HG03139 (cell line): ENCODE measurements around the gene TNFRSF1A.

Experiments
- ATAC-seq: cut with Tn5 transposase; IDR thresholded peaks from one replicate; pipeline ENCODE4 v1.9.1; 2021; ENCODE audit not compliant: unreplicated experiment

Gene TNFRSF1A

DNA sequence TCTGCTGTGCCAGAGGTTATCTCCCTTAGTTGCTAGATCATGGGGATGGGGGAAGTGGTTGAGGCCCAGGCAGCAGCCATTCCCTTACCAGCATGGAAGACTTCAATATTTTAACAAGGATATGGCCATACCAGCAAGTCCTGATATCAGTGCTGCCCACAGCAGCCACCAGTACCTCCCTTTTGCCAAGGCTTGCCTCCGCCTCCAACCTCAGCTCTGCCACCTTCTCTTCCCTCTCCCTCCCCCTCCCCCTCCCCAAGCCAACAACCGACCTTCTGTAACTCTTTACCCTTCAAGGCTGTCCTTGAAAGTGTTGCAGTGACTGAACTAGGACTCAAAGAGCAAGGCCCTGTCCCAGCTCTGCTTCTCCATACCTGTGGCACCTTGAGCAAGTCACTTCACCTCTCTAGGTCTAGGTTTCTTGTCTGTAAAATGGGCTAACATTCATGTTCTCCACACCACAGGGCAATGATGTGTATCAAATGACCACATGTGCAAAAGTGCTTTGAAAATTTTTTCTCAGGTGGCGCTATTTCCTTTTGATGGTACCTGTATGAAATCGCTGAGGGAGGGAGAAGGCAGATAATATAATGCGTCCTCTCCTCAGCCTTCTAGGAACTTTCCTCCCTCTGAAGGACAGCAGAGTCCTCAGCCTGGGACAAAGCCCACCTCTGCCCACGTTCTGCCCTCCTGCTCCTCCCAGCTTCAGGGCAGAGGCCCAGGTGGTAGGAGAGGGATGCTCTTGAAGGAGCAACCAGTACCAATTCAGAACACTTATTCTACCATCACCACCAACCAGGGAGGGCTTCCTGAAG, 16.7 kb downstream of the TNFRSF1A start:
- no peak for ATAC-seq

DNA sequence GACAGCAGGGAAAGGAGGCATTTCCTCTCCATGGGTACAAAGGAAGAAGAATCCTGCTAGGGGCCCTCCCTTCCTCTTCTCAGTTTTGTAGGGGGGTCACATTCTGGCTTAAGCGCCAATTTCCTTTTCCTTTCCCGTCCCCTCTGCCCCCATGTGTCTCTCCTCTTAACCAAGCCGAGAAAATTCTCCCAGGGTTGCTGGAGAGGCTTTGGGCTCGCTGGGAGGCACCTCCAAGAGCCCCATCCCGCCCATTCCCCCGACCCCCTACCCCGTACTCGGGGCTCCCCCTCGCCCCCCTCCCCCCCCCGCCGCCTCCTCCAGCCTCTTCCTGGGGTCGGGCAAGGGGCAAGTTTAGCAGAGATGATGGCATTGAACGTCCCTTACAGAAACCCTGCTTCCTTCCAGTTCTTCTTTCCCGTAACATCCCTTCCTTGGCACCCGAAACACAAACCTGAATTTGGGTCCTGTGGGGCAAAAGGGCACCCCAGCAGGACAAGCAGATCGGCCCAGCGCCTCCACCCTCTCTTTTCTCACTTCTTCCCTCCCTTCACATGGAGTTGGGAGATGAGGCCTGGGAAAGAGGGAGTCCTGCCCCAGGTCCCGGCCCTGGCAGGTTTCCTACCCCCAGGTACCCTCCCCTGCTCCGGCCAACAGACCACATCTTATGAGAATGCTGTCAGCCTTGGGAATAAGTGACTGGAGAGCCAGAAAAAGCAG, 17.7 kb downstream of the TNFRSF1A start:
- no peak for ATAC-seq

DNA sequence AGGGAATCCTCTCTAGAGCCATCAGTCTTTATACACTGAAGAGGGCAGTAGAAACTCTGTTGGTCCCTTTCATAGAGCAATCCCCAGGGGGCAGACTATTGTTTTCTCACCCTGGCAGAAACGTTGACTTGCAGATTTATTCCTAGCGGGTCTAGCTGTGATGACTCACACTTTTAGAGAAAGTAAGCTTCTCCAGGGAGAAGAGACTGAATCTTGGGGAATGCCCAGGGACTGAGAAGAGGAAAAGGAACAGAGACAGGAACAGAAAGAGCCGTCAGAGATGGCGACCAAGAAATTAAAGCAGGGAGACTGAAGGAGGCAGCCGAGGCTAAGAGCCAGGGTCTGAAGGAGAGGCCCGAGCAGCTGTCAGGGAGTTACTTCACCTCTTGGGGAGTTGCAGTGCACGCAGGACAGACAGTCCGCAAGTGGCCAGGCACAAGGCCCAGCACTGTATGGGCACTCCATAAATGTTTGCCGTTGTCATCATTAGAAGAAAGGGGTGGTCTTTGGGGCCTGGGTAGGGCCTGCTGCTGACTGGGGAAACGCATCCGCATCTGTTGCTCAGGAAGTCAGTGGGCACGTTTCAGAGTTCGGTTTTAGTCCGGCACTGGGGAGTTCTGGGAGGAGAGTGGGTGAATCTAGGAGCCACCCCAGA, 18.4 kb downstream of the TNFRSF1A start:
- peak; percentile 68 for ATAC-seq

DNA sequence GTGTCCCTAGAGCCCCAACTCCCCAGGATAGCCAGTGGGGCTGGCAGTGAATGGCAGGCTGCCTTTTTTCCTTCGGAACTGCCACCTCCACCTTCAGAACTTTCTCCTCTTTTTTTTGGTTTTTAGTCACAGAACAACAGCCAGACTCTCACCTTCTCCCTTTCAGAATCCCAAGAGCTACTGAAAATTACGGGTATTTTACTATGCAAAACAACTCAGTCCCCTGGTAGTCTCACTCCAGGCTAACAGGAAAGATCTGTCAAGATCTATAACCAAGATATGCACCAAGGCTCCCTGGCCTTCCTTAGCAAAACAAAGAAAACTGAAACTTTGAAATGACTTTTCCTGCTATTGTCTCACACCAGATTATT, 18.9 kb downstream of the TNFRSF1A start:
- peak; percentile 23 for ATAC-seq

DNA sequence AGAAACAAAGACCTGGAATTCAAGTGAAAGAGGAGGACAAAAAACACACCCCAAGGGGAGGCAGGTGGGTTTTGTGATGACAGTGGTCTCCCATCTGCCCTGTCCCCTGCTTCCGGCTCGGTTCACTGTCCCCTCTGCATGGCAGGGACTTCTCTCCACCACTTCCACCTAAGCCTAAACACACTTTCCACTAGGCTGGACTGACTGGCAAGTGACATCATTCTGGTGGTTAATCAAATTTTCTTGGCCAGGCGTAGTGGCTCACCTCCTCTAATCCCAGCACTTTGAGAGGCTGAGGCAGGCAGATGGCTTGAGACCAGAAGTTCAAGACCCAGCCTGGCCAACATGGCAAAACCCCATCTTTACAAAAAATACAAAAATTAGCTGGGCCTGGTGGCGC, 19.5 kb downstream of the TNFRSF1A start:
- no peak for ATAC-seq

DNA sequence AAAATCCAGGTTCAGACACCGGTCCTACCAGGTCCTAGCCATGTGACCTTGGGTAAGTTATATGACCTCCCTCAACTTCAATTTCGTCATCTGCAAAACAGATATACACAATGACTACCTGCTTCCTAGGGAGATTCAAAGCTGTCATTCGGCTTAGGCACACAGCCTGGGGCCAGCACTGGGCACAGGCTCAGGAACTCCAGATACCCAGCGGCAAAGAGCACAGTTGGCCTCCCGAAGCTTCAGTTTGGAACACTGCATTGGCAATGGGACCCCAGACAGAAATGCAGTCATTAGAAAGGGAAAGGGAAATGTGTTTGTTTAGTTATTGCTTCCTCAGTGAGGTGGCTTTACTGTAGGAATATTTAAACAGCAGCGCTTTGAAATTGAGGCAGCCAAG, 20.0 kb downstream of the TNFRSF1A start:
- no peak for ATAC-seq

DNA sequence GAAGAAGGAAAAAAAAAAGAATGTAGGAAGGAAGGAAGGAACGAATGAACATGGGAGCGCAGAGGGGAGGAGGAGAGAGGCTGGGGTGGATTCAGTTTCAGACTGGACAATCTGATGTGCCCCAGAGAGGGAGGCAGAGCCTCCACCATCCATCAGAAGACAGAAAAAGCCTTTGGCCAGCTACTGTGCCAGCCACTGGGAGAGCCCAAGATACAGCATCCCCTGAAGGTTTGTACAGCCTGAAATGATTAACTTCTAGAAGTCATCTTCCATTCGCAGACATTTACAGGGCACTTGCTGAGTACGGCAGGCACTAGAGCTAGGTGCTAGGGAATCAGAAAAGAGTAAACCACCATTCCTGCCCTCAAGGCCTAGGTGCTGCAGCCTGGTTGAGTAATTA, 22.4 kb downstream of the TNFRSF1A start:
- ATAC-seq, result no peak

DNA sequence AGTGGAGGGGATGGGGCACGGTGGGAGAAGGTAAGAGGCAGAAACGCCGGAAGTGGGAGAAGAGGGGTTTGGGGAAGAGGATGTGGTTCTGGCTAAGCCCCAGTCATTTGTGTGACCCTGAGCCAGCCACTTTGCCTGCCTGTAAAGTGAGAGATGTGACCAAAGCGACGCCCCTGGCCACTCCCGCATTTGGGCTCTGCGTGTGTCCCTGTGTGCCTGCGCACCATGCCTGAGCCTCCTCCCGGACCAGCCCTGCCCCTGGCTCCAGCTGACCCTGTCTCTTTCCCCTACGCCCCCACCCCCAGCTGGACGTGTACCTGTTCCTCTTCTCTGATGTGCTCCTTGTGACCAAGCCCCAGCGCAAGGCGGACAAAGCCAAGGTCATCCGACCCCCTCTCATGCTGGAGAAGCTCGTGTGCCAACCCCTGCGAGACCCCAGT, 23.4 kb downstream of the TNFRSF1A start:
- ATAC-seq, result no peak

DNA sequence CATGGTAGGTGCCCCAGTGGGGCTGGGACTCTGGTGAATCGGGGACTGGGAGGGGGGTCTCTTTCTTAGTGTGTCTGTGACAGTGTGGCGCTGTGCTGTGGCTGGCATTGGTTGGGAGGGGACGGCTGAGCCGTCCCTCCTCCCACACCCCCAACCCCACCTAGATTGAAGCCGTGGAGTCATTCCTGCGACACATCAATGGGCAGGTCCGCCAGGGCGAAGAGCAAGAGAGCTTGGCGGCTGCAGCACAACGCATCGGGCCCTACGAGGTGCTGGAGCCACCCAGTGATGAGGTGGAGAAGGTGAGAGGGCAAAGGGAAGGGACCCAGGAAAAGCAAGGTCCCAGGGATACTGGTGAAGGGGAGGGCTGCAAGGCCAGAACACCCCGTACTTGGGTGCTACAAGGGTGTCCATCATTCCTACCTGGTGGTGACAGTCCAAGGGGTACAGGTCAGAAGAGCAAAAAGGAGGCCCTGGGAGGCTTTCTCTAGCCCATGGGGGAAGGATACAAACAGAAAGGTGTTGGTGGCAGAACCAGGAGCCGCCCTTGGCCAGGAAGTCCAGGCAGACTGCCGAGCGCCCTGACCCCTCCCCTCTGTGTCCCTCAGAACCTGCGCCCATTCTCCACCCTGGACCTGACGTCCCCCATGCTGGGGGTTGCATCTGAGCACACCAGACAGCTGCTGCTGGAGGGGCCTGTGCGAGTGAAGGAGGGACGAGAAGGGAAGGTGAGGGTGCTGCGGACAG, 24.0 kb downstream of the TNFRSF1A start:
- ATAC-seq, result no peak

DNA sequence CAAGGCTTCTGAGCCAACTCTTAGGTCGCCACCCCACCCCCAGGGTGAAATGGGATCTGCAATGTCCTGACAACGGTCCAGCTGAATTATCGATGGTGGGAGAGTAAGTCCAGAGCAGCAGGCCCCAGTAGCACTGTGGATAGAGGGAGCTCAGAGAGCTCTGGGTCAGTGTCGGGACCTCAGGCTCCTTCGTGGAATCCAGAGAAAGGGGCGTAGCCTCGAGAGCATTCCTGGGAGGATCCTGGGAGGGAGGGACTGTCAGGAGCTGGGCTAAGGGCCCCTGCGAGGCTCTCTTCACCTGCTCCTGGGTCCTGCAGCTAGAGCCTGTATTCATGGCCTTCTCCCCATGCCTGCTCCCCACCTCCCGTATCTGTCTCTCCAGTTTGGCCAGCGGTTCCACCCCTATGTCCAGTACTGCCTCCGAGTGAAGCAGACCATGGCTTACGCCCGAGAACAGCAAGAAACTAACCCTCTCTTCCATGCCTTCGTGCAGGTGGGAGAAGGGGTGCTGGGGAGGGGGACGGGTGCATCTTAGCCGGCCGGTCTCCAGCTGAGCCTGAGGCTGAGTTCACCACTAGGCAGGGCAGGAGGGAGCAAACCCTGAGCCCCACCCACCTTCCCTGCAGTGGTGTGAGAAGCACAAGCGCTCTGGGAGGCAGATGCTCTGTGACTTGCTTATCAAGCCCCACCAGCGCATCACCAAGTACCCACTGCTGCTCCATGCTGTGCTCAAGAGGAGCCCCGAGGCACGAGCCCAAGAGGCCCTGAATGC, 24.8 kb downstream of the TNFRSF1A start:
- no peak for ATAC-seq

DNA sequence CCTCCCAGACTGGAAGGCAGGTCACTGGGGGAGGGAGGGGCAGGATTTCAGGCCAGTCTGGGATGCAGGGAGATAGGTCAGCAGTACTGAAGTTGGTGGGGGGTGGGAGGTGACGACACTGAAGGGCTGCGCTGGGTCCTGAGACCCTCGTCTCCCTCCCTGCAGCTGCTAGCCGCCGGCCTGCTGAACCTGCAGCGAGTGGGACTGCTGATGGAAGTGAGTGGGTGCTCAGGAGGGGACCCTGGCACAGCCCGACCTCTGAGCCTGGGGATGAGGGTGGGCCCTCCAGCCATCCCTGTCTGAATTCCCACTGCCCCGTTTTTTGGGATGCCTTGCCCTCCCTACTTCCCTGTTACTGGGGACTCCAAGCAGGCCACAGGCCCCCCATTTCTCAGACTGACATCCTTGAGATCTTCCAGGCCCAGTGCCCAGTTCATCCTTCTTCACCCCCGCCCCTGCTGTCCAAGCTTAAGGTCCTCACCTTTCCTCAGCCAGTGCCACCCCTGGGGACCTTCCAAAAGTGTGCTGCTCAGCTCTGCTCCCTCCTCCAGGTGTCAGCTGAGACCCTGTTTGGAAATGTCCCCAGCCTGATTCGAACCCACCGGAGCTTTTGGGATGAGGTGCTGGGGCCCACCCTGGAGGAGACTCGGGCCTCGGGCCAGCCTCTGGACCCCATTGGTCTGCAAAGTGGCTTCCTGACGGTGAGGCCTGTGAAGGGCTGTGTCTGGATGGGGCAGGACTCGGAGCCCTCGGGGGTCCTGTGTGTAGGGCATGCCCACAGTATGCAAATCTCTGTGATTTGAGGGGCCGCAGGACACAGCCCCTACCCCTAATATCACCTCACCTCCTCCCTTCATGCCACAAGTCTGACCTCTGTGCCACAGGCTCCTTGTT, 25.9 kb downstream of the TNFRSF1A start:
- ATAC-seq, result no peak

DNA sequence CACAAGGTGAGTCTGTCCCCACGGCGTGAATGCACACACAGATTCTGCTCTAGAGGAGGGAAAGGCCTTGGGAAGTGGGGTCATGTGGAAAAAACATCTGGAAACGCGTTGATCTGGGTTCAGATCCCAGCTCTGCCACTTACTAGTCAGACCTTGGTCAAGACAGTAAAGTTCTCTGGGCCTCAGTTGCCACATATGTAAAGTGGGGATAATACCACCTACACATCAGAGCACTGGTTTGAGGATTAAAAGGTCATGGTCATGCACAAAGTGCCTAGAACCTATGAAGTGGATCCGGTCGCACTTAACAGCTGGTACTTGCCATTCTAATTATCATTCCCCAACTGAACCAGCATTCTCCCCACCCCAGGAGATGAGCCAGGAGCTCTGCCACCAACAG, 26.7 kb downstream of the TNFRSF1A start:
- no peak for ATAC-seq

DNA sequence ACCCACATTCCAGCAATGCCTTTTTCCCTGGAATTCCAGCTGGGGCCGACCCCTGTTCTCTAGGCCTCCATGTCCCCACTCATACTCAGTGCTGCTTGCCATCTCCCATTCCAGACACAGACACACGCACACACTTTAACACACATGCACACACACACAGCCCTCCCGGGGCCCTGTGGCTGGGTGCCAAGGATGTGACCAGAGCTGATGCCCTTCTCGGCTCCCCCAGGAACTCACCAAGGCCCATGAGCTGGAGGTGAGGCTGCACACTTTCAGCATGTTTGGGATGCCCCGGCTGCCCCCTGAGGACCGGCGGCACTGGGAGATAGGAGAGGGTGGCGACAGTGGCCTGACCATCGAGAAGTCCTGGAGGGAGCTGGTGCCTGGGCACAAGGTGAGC, 27.1 kb downstream of the TNFRSF1A start:
- no peak for ATAC-seq

DNA sequence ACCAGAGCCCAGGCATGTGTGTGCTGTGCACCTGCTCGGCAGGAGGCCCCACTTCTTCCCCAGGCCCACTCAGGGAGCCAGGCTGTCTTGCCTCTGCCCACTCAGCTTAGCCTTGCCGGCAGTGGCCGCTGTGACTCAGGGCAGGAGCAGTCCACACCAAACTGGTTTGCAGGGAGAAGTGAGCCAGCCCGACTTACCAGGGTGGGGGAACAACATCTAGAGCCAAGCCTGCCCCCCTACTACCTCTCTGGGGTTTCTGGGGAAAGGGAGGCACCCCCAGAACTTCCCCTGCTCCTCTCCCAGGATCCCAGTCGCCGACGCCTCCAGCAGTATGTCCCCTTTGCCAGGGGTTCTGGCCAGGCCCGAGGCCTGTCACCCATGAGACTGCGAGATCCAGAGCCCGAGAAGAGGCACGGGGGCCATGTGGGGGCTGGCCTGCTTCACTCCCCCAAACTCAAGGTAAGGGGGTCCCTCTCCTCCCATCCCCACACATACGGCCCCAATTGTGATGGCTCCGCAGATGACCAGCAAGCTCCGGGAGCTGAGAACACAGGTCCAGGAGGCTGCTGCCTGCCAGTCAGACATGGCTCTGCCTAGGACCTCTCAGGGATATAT, 28.4 kb downstream of the TNFRSF1A start:
- no peak for ATAC-seq

DNA sequence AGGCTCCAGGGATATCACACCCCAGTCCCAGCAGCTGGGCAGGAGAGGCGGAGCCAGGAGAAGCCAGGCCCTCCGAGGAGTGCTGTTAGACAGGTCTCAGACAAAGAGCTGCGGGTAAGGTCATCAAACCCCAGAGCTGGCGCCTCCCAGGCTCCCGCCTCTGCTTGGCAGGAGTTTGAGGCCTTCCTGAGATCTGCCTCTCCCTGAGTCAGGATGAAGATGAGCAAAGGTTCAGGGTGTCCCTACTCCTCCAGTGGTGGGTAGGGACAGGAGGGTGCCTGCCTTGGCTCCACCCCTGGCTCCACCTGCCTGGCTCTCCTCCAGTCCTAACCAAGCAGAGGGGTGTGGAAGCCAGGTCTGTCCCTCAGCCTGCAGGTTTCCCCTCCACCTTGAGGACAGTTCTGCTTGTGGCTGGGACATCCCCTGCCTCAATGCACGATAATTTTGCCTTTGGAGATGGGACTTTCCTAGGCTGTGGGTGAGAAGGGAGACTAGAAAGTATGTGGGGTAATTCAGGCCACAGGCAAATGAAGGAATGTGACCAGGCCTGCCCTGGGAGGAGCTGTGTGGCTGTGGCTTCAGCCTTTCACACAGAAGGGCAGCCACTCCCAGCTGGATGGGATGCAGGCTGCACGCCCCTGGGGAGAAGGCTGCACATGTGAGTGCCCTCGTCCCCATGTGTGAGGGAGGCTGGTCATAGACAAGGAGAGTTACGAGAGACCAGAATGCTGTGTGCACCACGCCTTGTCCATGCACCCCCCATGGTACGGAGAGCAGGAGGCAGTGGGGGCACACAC, 29.1 kb downstream of the TNFRSF1A start:
- ATAC-seq, result no peak

DNA sequence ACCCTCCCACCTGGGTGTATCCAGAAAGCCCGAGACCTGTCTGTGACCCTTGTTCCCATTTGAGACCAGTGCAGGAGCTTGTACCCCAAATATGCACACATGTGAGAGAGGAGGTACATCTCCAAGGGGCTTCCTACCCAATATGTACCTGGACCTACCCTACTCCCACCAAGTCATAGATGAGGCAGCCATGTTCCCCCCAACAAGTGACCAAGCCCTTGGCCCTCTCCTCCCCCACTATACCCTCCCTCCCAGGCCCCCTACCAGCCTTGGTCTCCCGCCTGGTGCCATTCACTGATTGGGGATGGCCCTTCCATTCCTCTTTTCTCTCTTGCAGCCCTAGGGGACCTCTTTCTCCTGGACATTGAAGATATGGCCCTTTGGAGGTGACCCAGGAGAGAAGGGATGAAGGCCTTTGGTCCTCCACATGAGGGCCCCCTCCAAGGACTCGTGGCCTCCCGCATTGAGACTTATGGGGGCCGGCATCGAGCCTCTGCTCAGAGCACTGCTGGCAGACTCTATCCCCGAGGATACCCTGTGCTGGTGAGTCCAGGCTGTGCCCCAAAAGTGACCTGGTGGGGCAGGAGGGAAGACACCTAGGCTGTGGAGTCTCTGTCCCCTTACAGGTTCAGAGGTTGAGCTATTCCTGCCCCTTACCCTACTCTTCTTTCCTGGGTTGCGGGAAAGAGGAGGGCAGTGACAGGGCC, 29.9 kb downstream of the TNFRSF1A start:
- no peak for ATAC-seq

DNA sequence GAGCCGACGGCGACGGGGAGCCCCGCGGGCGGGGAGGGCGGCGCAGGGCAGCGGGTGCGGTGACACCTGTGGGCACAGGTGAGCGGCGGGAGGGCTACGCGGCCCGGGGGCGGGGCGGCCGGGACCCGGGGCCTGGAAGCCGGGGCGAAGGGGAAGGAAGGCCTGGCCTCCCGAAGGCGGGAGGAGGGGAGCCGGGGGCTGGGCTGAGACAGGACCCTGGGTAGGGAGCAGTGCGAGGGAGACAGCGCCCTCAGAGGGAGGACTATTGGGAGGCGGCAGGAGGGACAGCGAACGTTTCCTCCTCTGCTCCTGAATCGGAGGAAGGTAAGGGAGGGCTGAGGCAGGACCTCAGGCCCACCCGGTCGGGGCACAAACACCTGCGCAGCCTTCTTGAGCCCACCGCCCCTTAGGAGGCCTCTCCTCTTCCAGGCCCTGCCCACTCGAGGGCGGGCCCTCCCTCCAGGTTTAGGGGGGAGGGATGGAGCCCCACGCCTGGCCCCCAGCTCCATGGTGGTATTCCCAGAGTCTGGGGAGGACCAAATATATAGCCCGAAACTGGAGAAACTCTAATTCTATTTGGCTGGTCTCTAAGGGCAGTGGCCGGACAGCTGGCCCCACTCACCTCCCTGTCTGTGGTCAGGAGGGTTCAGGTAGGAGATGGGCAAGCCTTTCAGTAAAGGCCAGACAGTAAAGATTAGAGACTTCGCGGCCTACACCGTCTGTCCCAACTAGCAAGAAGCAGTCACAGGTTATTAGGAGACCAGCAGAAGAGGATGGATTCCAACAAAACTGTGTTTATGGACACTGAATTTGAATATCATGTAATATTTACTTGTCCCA, 30.9 kb downstream of the TNFRSF1A start:
- no peak for ATAC-seq
